SK-N-SH (cell line): ENCODE data around the gene ITGB3BP. TPM values are rescaled to one million over a fixed set of nuclear protein-coding genes. Genes with fewer than 3 reads are reported as not detected.

Experiments used
- CTCF ChIA-PET: fragments of 300-600, 350-600 bp; formaldehyde crosslinking; extraction: SDS; loops from one replicate; lab custom pipeline; 2021; lab: Yijun Ruan, JAX
- POLR2A ChIA-PET: fragments of 350-600 bp; sonication (Branson Sonifier 250); formaldehyde crosslinking; extraction: SDS; loops from one replicate; lab custom pipeline; 2020; ENCODE audit warnings: antibody characterized with exemption, inconsistent platforms; lab: Yijun Ruan, JAX
- DNase-seq: peaks from one replicate; pipeline ENCODE4 v3.0.0; 2012
- H2AFZ ChIP-seq: fragments of 200-600 bp; sonication (generic); 2 replicates; pipeline ENCODE4 v1.8.1; 2016; ENCODE audit warnings: antibody characterized with exemption, mild to moderate bottlenecking, low read depth
- H3F3A ChIP-seq: fragments of 200-600 bp; sonication (generic); replicated peaks from 2 replicates; pipeline ENCODE3; 2016; ENCODE audit warnings: antibody characterized with exemption, mild to moderate bottlenecking; ENCODE audit not compliant: insufficient read depth
- H3K27ac ChIP-seq, 2 experiments: fragments of 200-500 bp in 1 of 2; fragments of 200-600 bp in 1 of 2; sonication (Bioruptor generic) in 1 of 2; sonication (generic), shearing (Covaris generic) in 1 of 2; 2 replicates each; pipeline versions ENCODE4 v1.5.1 to v1.6.1; 2014 to 2016; ENCODE audit warnings: low read depth in 2 of 2, inconsistent platforms in 1 of 2, low read length in 1 of 2, mild to moderate bottlenecking in 1 of 2, mixed read lengths in 1 of 2
- H3K27me3 ChIP-seq: fragments of 200-600 bp; sonication (generic), shearing (Covaris generic); 2 replicates; pipeline ENCODE4 v1.6.1; 2016; ENCODE audit warnings: mixed run types; ENCODE audit not compliant: insufficient read depth
- H3K36me3 ChIP-seq, 2 experiments: fragments of 200-500 bp in 1 of 2; fragments of 200-600 bp in 1 of 2; sonication (Bioruptor generic) in 1 of 2; sonication (generic) in 1 of 2; replicated peaks in 1 of 2; 2 replicates each; pipeline versions ENCODE3 to v1.5.1; 2014 to 2016; ENCODE audit warnings: low read length in 1 of 2, mild to moderate bottlenecking in 1 of 2; ENCODE audit not compliant: insufficient read depth in 2 of 2, control insufficient read depth in 1 of 2
- H3K4me1 ChIP-seq, 2 experiments: fragments of 200-500 bp in 1 of 2; fragments of 200-600 bp in 1 of 2; sonication (Bioruptor generic) in 1 of 2; sonication (generic), shearing (Covaris generic) in 1 of 2; 2 replicates each; pipeline versions ENCODE4 v1.5.1 to v1.6.1; 2014 to 2016; ENCODE audit warnings: low read depth in 1 of 2, low read length in 1 of 2, mixed run types in 1 of 2; ENCODE audit not compliant: insufficient read depth in 2 of 2, control insufficient read depth in 1 of 2
- H3K4me2 ChIP-seq: fragments of 200-600 bp; sonication (generic), shearing (Covaris generic); 2 replicates; pipeline ENCODE4 v1.6.1; 2017; ENCODE audit warnings: mixed run types
- H3K4me3 ChIP-seq, 2 experiments: fragments of 200-500 bp in 1 of 2; fragments of 200-600 bp in 1 of 2; sonication (Bioruptor generic) in 1 of 2; sonication (generic), shearing (Covaris generic) in 1 of 2; 2 replicates each; pipeline versions ENCODE4 v1.5.1 to v1.8.1; 2014 to 2016; ENCODE audit warnings: low read depth in 2 of 2, inconsistent platforms in 1 of 2, low read length in 1 of 2, mild to moderate bottlenecking in 1 of 2, mixed read lengths in 1 of 2, moderate library complexity in 1 of 2
- H3K79me2 ChIP-seq: fragments of 200-600 bp; sonication (generic); 2 replicates; pipeline ENCODE4 v1.8.1; 2017; ENCODE audit warnings: mild to moderate bottlenecking; ENCODE audit not compliant: insufficient read depth
- H3K9ac ChIP-seq: fragments of 200-600 bp; sonication (generic); 2 replicates; pipeline ENCODE4 v1.6.1; 2017; ENCODE audit warnings: mixed run types
- H3K9me2 ChIP-seq: fragments of 200-600 bp; sonication (generic); 2 replicates; pipeline ENCODE4 v1.6.1; 2017; ENCODE audit warnings: mixed run types
- H3K9me3 ChIP-seq: fragments of 200-600 bp; sonication (generic); 2 replicates; pipeline ENCODE4 v1.6.1; 2017; ENCODE audit warnings: mixed run types, mild to moderate bottlenecking, moderate library complexity
- H4K20me1 ChIP-seq: fragments of 200-600 bp; sonication (generic); 2 replicates; pipeline ENCODE4 v1.6.1; 2017; ENCODE audit warnings: mild to moderate bottlenecking, mixed run types; ENCODE audit not compliant: insufficient read depth
- CHD2 ChIP-seq: fragments of 150-350 bp; IDR thresholded peaks from 2 replicates; pipeline ENCODE4 v1.6.1; 2018; ENCODE audit warnings: low read length; ENCODE audit not compliant: partially characterized antibody
- CTCF ChIP-seq: fragments of 200-600 bp; sonication (generic); IDR thresholded peaks from 2 replicates; pipeline ENCODE4 v1.6.1; 2017; ENCODE audit warnings: antibody characterized with exemption, mild to moderate bottlenecking, moderate library complexity
- GABPA ChIP-seq: IDR thresholded peaks from 2 replicates; pipeline ENCODE4 v1.4.0; 2012; ENCODE audit warnings: low read depth, mild to moderate bottlenecking
- GATA2 ChIP-seq: sonication (generic); formaldehyde crosslinking; IDR thresholded peaks from 2 replicates; pipeline ENCODE4 v1.5.0; 2020; ENCODE audit warnings: mild to moderate bottlenecking, missing genetic modification reagents
- MEF2A ChIP-seq: IDR thresholded peaks from 2 replicates; pipeline ENCODE4 v1.4.0; 2012; ENCODE audit warnings: low read depth, borderline replicate concordance
- MXI1 ChIP-seq: IDR thresholded peaks from 2 replicates; pipeline ENCODE4 v1.6.1; 2012; ENCODE audit warnings: mild to moderate bottlenecking, low read depth, low read length, improper control_type of control experiment
- PBX3 ChIP-seq: IDR thresholded peaks from 2 replicates; pipeline ENCODE4; 2012
- SMC3 ChIP-seq: IDR thresholded peaks from 2 replicates; pipeline ENCODE4 v1.6.1; 2012; ENCODE audit warnings: low read depth, low read length, improper control_type of control experiment
- TCF12 ChIP-seq: IDR thresholded peaks from 2 replicates; pipeline ENCODE4 v1.4.0; 2012
- TEAD4 ChIP-seq: IDR thresholded peaks from 2 replicates; pipeline ENCODE4 v1.4.0; 2012; ENCODE audit warnings: mild to moderate bottlenecking, borderline replicate concordance; ENCODE audit not compliant: insufficient read depth
- USF2 ChIP-seq: fragments of 150-350 bp; IDR thresholded peaks from 2 replicates; pipeline ENCODE4 v1.6.1; 2017; ENCODE audit warnings: antibody characterized with exemption, low read length, low read depth, borderline replicate concordance
- WGBS: methylation state at CpG from one replicate; pipeline ENCODE4 v1.1.6; 2017; ENCODE audit warnings: low lambda C conversion rate; 5-methylcytosine and 5-hydroxymethylcytosine counted together
- polyA plus RNA-seq, 3 experiments: library from polyadenylated mRNA; depleted of rRNA; stranded (reverse); fragments of >200 nt; gene quantifications; 2 replicates each; pipeline ENCODE4 v1.2.3, GENCODE V29; 2012

The ITGB3BP gene
- polyA plus RNA-seq, 1 of the 3 experiments (the other 2 are of a cell fraction): 9.9 TPM

GRCh38 chr1:63569068-63569467, 46.0 kb upstream of the ITGB3BP start (continued):
- no peak for TF ChIP-seq USF2

DNA sequence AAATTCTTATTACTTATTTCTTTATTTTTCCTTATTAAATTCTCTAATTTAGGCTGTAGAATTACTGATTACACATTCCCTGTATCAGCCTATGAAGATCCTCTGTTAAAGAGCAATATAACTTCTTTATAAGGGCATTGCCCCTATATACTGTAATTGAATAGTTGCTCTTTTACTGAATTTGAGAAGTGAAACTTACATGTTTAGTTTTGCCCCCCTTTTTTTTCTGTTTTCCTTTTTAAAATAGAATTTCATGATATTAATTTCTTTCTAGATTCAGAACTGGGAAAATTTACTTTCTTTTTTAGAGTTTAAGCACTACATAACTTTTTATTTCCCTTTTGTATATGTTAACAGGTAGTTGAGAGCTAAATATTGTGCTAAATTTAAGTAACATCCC, 40.7 kb upstream of the ITGB3BP start:
- H3K9ac ChIP-seq: no peak overlapping the region
- H3K27ac ChIP-seq: no peak overlapping the region
- no peaks in the 10 kb centered on the region; the same call in 1 of the 2 replicates for H3K9me3 ChIP-seq
- no peaks in the 10 kb centered on the region for H3K4me1 ChIP-seq
- no peak overlapping the region for H3K4me3 ChIP-seq
- no peak overlapping the region for H2AFZ ChIP-seq
- no peaks in the 10 kb centered on the region for H3F3A ChIP-seq
- peaks cover 0 to 12% of the 10 kb centered on the region in 2 experiments for H3K36me3 ChIP-seq
- no peak overlapping the region for H3K4me2 ChIP-seq
- H3K9me2 ChIP-seq: no peaks in the 10 kb centered on the region
- TF ChIP-seq SMC3: no peak
- no peak for TF ChIP-seq MEF2A
- no peak for TF ChIP-seq CHD2
- no peak for TF ChIP-seq CTCF
- no peak for TF ChIP-seq GATA2
- no peak for TF ChIP-seq TCF12
- no peak for TF ChIP-seq GABPA
- TF ChIP-seq, all 33 proteins: peak for 0
- POLR2A ChIA-PET: no interaction called here
- CTCF ChIA-PET: interaction anchor here (0.7 to 1.1 kb wide), 2 partner anchors 26 to 1261 kb away, joined by 3 read pairs; no protein-coding TSS in a partner anchor
- H4K20me1 ChIP-seq: no peaks in the 10 kb centered on the region
- H3K27me3 ChIP-seq: no peaks in the 10 kb centered on the region
- no peaks in the 10 kb centered on the region for H3K79me2 ChIP-seq
- DNase-seq: no peak

GRCh38 chr1:63559357-63559756, 36.3 kb upstream of the ITGB3BP start:
- Histone ChIP-seq H2AFZ (no peak overlapping the region), H3K9me3 (no peaks in the 10 kb centered on the region; the same call in 1 of the 2 replicates), H3K4me3 (no peak overlapping the region), H3K27me3 (no peaks in the 10 kb centered on the region), H3K4me1 (no peaks in the 10 kb centered on the region)
- WGBS: 71% methylated on average over 2 of the region's 2 CpGs
- CTCF ChIA-PET: interaction anchor here (0.6 to 2.7 kb wide), 2 partner anchors 17 to 54 kb away, joined by 3 to 14 read pairs; no protein-coding TSS in a partner anchor
- no peak for DNase-seq
- TF ChIP-seq TEAD4 (no peak), MXI1 (no peak), PBX3 (no peak)
- TF ChIP-seq, all 33 proteins: peak for 0
- Histone ChIP-seq H3F3A (no peaks in the 10 kb centered on the region), H3K9me2 (no peaks in the 10 kb centered on the region), H3K36me3 (peaks cover 0 to 6% of the 10 kb centered on the region in 2 experiments), H4K20me1 (no peaks in the 10 kb centered on the region), H3K27ac (no peak overlapping the region), H3K79me2 (no peaks in the 10 kb centered on the region), H3K9ac (no peak overlapping the region), H3K4me2 (no peak overlapping the region)
- POLR2A ChIA-PET: no interaction called here
